ENCODE data around the gene CCDC150. TPM values are rescaled to one million over a fixed set of nuclear protein-coding genes. Genes with fewer than 3 reads are reported as not detected.

CCDC150 gene
- total and polyA plus RNA-seq, 2 donors (not counting 1 experiment from before 2014, with no cell fraction given): 0.70 to 4.9 TPM

- CTCF ChIA-PET: no interaction called here
- Histone ChIP-seq H3K4me2 (replicated peaks; ENCODE audit: low read depth, low read length, poor library complexity, severe bottlenecking) (no peak overlapping the region), H3K9me3 (ENCODE audit: control extremely low read depth in 1 of 3, control insufficient read depth in 2 of 3, insufficient read depth in 1 of 3, low read length in 2 of 3) (peaks cover 0 to 8% (median 0%) of the 10 kb centered on the region in 3 donors), H3K79me2 (ENCODE audit: control insufficient read depth, insufficient read depth, low read length) (no peaks in the 10 kb centered on the region), H3K4me1 (ENCODE audit: control insufficient read depth in 2 of 2, insufficient read depth in 2 of 2, low read length in 2 of 2) (no peaks in the 10 kb centered on the region), H3K4me3 (ENCODE audit: control extremely low read depth in 1 of 5, extremely low read depth in 1 of 5, insufficient read depth in 1 of 5, low read depth in 2 of 5, low read length in 4 of 5) (no peak overlapping the region), H2AFZ (ENCODE audit: insufficient read depth, low read depth, low read length, poor library complexity, severe bottlenecking) (no peak overlapping the region), H3K9ac (ENCODE audit: low read length) (no peak overlapping the region), H4K20me1 (ENCODE audit: control insufficient read depth, insufficient read depth, low read length, poor library complexity, severe bottlenecking) (no peaks in the 10 kb centered on the region), H3K36me3 (replicated peaks in 1 of 2; ENCODE audit: control extremely low read depth in 1 of 2, control insufficient read depth in 1 of 2, extremely low read depth in 1 of 2, insufficient read depth in 2 of 2, low read length in 1 of 2) (no peaks in the 10 kb centered on the region), H3K27me3 (replicated peaks in 1 of 4; ENCODE audit: control extremely low read depth in 1 of 4, control insufficient read depth in 3 of 4, insufficient read depth in 4 of 4, low read length in 3 of 4) (no peaks in the 10 kb centered on the region), H3K27ac (ENCODE audit: low read length in 2 of 2) (no peak overlapping the region)
- intact Hi-C loops (cut with micrococcal nuclease): no loop called here
- Mint-ChIP-seq H3K27me3 (no peaks in the 10 kb centered on the region), H3K9me3 (ENCODE audit: insufficient read depth) (no peaks in the 10 kb centered on the region), H3K4me1 (no peaks in the 10 kb centered on the region), H3K27ac (no peak overlapping the region), H3K4me3 (no peak overlapping the region)
- ATAC-seq (ENCODE audit: low read depth) (no peak), DNase-seq (no peak)
- POLR2A ChIA-PET: no interaction called here
- TF ChIP-seq EZH2 (IDR thresholded peaks at IDR 0.05; ENCODE audit: borderline replicate concordance, insufficient read depth, low read depth, low read length, poor library complexity, severe bottlenecking): no peak
- no peak for TF ChIP-seq CTCF (IDR thresholded peaks at IDR 0.05)
These were observed 72.1 kb downstream of the CCDC150 start for GRCh38 chr2:196711625-196712024.

- intact Hi-C loops (cut with micrococcal nuclease): no loop called here
- Histone ChIP-seq H3K27ac (ENCODE audit: low read length in 2 of 2) (no peak overlapping the region), H2AFZ (ENCODE audit: insufficient read depth, low read depth, low read length, poor library complexity, severe bottlenecking) (no peak overlapping the region), H3K9ac (ENCODE audit: low read length) (no peak overlapping the region), H3K27me3 (replicated peaks in 1 of 4; ENCODE audit: control extremely low read depth in 1 of 4, control insufficient read depth in 3 of 4, insufficient read depth in 4 of 4, low read length in 3 of 4) (no peaks in the 10 kb centered on the region), H3K4me2 (replicated peaks; ENCODE audit: low read depth, low read length, poor library complexity, severe bottlenecking) (no peak overlapping the region), H3K4me1 (ENCODE audit: control insufficient read depth in 2 of 2, insufficient read depth in 2 of 2, low read length in 2 of 2) (no peaks in the 10 kb centered on the region), H4K20me1 (ENCODE audit: control insufficient read depth, insufficient read depth, low read length, poor library complexity, severe bottlenecking) (no peaks in the 10 kb centered on the region), H3K9me3 (ENCODE audit: control extremely low read depth in 1 of 3, control insufficient read depth in 2 of 3, insufficient read depth in 1 of 3, low read length in 2 of 3) (peaks cover 0 to 8% (median 0%) of the 10 kb centered on the region in 3 donors), H3K36me3 (replicated peaks in 1 of 2; ENCODE audit: control extremely low read depth in 1 of 2, control insufficient read depth in 1 of 2, extremely low read depth in 1 of 2, insufficient read depth in 2 of 2, low read length in 1 of 2) (no peaks in the 10 kb centered on the region), H3K4me3 (ENCODE audit: control extremely low read depth in 1 of 5, extremely low read depth in 1 of 5, insufficient read depth in 1 of 5, low read depth in 2 of 5, low read length in 4 of 5) (no peak overlapping the region), H3K79me2 (ENCODE audit: control insufficient read depth, insufficient read depth, low read length) (no peaks in the 10 kb centered on the region)
- Mint-ChIP-seq H3K4me3 (no peak overlapping the region), H3K9me3 (ENCODE audit: insufficient read depth) (no peaks in the 10 kb centered on the region), H3K4me1 (no peaks in the 10 kb centered on the region), H3K27me3 (no peaks in the 10 kb centered on the region), H3K27ac (no peak overlapping the region)
- DNase-seq: no peak
- WGBS (ENCODE audit: insufficient coverage): no CpG with 5 or more reads among the region's 2 CpGs
- TF ChIP-seq EZH2 (IDR thresholded peaks at IDR 0.05; ENCODE audit: borderline replicate concordance, insufficient read depth, low read depth, low read length, poor library complexity, severe bottlenecking): no peak
- TF ChIP-seq CTCF (IDR thresholded peaks at IDR 0.05): no peak
- ChIA-PET POLR2A (no interaction called here), CTCF (no interaction called here)
- no peak for ATAC-seq (ENCODE audit: low read depth)
These were observed 73.4 kb downstream of the CCDC150 start for GRCh38 chr2:196712867-196713266.

Data from B cell (primary cell).